Measurements from ENCODE around the gene PGAM1. TPM values are rescaled to one million over a fixed set of nuclear protein-coding genes. Genes with fewer than 3 reads are reported as not detected.

Gene PGAM1
- total and polyA plus RNA-seq, 2 of the 13 experiments (the other 11 are each of a cell fraction or from before 2014, with no cell fraction given) = 354 to 483 TPM

DNA sequence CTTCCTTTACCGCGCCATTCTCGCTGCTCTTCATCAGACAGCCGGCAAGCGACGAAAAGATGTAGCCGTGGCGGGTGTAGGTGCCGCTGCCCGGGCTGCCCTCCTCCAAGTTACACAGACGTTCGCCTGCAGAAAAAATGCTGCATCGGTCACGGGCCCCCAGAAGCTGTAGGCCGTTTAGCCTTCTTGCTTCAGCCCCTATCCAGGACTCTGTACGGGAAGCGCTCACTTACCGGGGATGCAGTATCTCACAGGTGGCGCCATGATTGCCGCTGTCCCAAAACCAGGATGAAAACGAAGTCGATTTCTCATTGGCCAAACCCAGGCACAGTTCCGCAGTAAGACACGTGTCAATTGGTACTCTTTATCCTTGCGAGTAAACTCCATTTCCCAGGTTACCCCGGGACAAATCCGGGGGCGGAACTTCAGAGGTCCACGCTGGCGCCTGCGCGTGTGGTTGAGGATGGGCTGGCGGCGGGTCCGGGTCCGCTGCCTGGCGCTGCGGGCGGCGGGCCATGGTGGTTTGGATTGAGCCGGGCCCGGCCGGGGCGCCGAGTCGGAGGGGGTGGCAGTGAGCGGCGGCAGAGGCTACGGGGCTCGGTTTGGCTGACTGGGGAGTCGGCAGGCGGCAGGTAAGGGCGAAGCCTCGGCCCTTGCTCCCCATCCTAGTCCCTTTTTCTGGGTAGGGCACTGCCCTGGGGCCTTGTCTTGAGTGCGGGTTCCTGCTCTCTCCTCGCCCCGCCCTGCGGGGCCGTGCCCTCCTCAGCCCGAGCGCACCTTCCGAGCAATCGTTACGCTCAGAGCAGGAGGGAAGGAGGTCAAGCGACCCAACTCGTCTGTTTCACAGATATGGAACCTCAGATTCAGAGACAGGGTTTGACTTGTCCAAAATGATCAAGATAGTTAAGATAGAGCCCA lies 20.0 kb downstream of the PGAM1 start, which contains the start of the genes EXOSC1 and ZDHHC16 (continued):
- TF ChIP-seq ZSCAN9 (CRISPR knock-in tag; IDR thresholded peaks at IDR 0.05; ENCODE audit: borderline replicate concordance) = 0 out of 2 replicates have a peak, but pooled peaks have one; percentile 12
- TF ChIP-seq, protein P1, sequence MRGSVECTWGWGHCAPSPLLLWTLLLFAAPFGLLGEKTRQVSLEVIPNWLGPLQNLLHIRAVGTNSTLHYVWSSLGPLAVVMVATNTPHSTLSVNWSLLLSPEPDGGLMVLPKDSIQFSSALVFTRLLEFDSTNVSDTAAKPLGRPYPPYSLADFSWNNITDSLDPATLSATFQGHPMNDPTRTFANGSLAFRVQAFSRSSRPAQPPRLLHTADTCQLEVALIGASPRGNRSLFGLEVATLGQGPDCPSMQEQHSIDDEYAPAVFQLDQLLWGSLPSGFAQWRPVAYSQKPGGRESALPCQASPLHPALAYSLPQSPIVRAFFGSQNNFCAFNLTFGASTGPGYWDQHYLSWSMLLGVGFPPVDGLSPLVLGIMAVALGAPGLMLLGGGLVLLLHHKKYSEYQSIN (CRISPR knock-in tag; IDR thresholded peaks at IDR 0.05; ENCODE audit: borderline replicate concordance) = no peak
- 0 out of 2 replicates have a peak, but pooled peaks have one; percentile 46 for TF ChIP-seq SNAPC2 (CRISPR knock-in tag; IDR thresholded peaks at IDR 0.05)
- TF ChIP-seq JDP2 (CRISPR knock-in tag; IDR thresholded peaks at IDR 0.05; ENCODE audit: borderline replicate concordance) = no peak
- TF ChIP-seq ASH2L (IDR thresholded peaks at IDR 0.05; ENCODE audit: insufficient read length, low read depth, low read length) = peak; percentile 71
- TF ChIP-seq ZBTB20 (CRISPR knock-in tag; IDR thresholded peaks at IDR 0.05; ENCODE audit: borderline replicate concordance, low read depth) = no peak
- TF ChIP-seq MYC (CRISPR knock-in tag; IDR thresholded peaks at IDR 0.05; ENCODE audit: borderline replicate concordance) = peak; percentile 82
- no peak for TF ChIP-seq JUN (CRISPR knock-in tag; IDR thresholded peaks at IDR 0.05)
- TF ChIP-seq REL (CRISPR knock-in tag; conservative IDR thresholded peaks at IDR 0.05) = 0 out of 2 replicates have a peak, but pooled peaks have one; percentile 6
- 0 out of 2 replicates have a peak, but pooled peaks have one; percentile 24 for TF ChIP-seq ZNF441 (CRISPR knock-in tag; IDR thresholded peaks at IDR 0.05; ENCODE audit: borderline replicate concordance)
- TF ChIP-seq U2AF2 (IDR thresholded peaks at IDR 0.05; ENCODE audit: low read depth, low read length) = no peak
- no peak for TF ChIP-seq ZBTB4 (CRISPR knock-in tag; IDR thresholded peaks at IDR 0.05; ENCODE audit: borderline replicate concordance)
- TF ChIP-seq PHF21A (CRISPR knock-in tag; IDR thresholded peaks at IDR 0.05) = peak; percentile 32; the same call in 1 of the 2 replicates
- TF ChIP-seq, protein P2, sequence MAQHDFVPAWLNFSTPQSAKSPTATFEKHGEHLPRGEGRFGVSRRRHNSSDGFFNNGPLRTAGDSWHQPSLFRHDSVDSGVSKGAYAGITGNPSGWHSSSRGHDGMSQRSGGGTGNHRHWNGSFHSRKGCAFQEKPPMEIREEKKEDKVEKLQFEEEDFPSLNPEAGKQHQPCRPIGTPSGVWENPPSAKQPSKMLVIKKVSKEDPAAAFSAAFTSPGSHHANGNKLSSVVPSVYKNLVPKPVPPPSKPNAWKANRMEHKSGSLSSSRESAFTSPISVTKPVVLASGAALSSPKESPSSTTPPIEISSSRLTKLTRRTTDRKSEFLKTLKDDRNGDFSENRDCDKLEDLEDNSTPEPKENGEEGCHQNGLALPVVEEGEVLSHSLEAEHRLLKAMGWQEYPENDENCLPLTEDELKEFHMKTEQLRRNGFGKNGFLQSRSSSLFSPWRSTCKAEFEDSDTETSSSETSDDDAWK (CRISPR knock-in tag; IDR thresholded peaks at IDR 0.05) = no peak
- TF ChIP-seq ZNF546 (CRISPR knock-in tag; conservative IDR thresholded peaks at IDR 0.05) = no peak; the same call in 1 of the 2 replicates
- TF ChIP-seq ZNF451 (CRISPR knock-in tag; IDR thresholded peaks at IDR 0.05) = no peak
- TF ChIP-seq, protein P3, sequence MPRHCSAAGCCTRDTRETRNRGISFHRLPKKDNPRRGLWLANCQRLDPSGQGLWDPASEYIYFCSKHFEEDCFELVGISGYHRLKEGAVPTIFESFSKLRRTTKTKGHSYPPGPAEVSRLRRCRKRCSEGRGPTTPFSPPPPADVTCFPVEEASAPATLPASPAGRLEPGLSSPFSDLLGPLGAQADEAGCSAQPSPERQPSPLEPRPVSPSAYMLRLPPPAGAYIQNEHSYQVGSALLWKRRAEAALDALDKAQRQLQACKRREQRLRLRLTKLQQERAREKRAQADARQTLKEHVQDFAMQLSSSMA (CRISPR knock-in tag; IDR thresholded peaks at IDR 0.05) = 0 out of 2 replicates have a peak, but pooled peaks have one; percentile 53
- TF ChIP-seq JUND (CRISPR knock-in tag; IDR thresholded peaks at IDR 0.05) = no peak
- TF ChIP-seq ATF5 (CRISPR knock-in tag; IDR thresholded peaks at IDR 0.05; ENCODE audit: low read depth) = 0 out of 2 replicates have a peak, but pooled peaks have one; percentile 16
- TF ChIP-seq HNRNPK (IDR thresholded peaks at IDR 0.05; ENCODE audit: low read depth, low read length, poor library complexity, severe bottlenecking) = no peak
- TF ChIP-seq HDAC6 (IDR thresholded peaks at IDR 0.05; ENCODE audit: low read depth, low read length) = no peak

Measured in HepG2 (cell line).